Central memory CD8-positive, alpha-beta T cell (primary cell): ENCODE results near the gene WDR93.

Experiments used
- ATAC-seq: fragments of 150-1000 bp; cut with Tn5 transposase; replicated peaks from 2 replicates; pipeline ENCODE4 v1.10.0; 2022; ENCODE audit warnings: mild to moderate bottlenecking, moderate FRiP score, moderate number of reproducible peaks; ENCODE audit not compliant: poor library complexity, severe bottlenecking; ENCODE audit errors: extremely low read depth
- DNase-seq, 2 donors: peaks; one replicate each; pipeline ENCODE4 v3.0.0; 2021; ENCODE audit warnings: low spot score in 2 of 2
- H3K27ac Mint-ChIP-seq: one replicate; pipeline ENCODE4 v1.8.0; 2022; ENCODE audit warnings: low read depth, mild to moderate bottlenecking, moderate library complexity, mixed read lengths
- H3K27me3 Mint-ChIP-seq: one replicate; pipeline ENCODE4 v1.8.0; 2022; ENCODE audit warnings: mixed read lengths
- H3K36me3 Mint-ChIP-seq: one replicate; pipeline ENCODE4 v1.8.0; 2022; ENCODE audit warnings: mild to moderate bottlenecking, moderate library complexity, mixed read lengths; ENCODE audit not compliant: insufficient read depth
- H3K4me1 Mint-ChIP-seq: one replicate; pipeline ENCODE4 v1.8.0; 2022; ENCODE audit warnings: mixed read lengths
- H3K4me3 Mint-ChIP-seq: one replicate; pipeline ENCODE4 v1.8.0; 2022; ENCODE audit warnings: mild to moderate bottlenecking, moderate library complexity, mixed read lengths
- H3K9me3 Mint-ChIP-seq: one replicate; pipeline ENCODE4 v1.8.0; 2022; ENCODE audit warnings: mixed read lengths

WDR93 gene

GRCh38 chr15:89747708-89748682, 57.4 kb downstream of the WDR93 start:
- Mint-ChIP-seq H3K4me1 (no peaks in the 10 kb centered on the region), H3K27ac (no peak overlapping the region), H3K27me3 (no peaks in the 10 kb centered on the region), H3K4me3 (peak overlapping the region; percentile 78), H3K36me3 (peaks cover 4% of the 10 kb centered on the region), H3K9me3 (no peaks in the 10 kb centered on the region)
- ATAC-seq (no peak), DNase-seq (no peak)

GRCh38 chr15:89749054-89749453, 58.4 kb downstream of the WDR93 start:
- Mint-ChIP-seq H3K4me3 (peak overlapping the region; percentile 78), H3K4me1 (no peaks in the 10 kb centered on the region), H3K9me3 (no peaks in the 10 kb centered on the region), H3K36me3 (peaks cover 4% of the 10 kb centered on the region), H3K27me3 (no peaks in the 10 kb centered on the region), H3K27ac (no peak overlapping the region)
- DNase-seq (no peak), ATAC-seq (no peak)

GRCh38 chr15:89749526-89749925, 58.9 kb downstream of the WDR93 start:
- no peak for DNase-seq
- Mint-ChIP-seq H3K27ac (peak overlapping the region; percentile 67), H3K4me3 (peak overlapping the region; percentile 78), H3K36me3 (peaks cover 4% of the 10 kb centered on the region), H3K9me3 (no peaks in the 10 kb centered on the region), H3K4me1 (no peaks in the 10 kb centered on the region), H3K27me3 (peaks cover 5% of the 10 kb centered on the region)
- no peak for ATAC-seq

- peaks cover 10% of the 10 kb centered on the region for H3K27me3 Mint-ChIP-seq
- DNase-seq (no peak), ATAC-seq (no peak)
Measured at GRCh38 chr15:89749951-89750559, 59.4 kb downstream of the WDR93 start.

GRCh38 chr15:89750560-89751542, 60.2 kb downstream of the WDR93 start, which contains the start of gene MESP1:
Gene MESP1 (minus strand): TSS chr15:89751249. CDS start chr15:89751231, 18 bp downstream.
- ATAC-seq = peak; percentile 95
- H3K4me1 Mint-ChIP-seq = no peaks in the 10 kb centered on the region
- H3K27ac Mint-ChIP-seq = peak within 1 kb of the TSS; percentile 67

More at GRCh38 chr15:89749951-89750559, 59.4 kb downstream of the WDR93 start:
- H3K27ac Mint-ChIP-seq = peak overlapping the region; percentile 67
- H3K4me3 Mint-ChIP-seq = peak overlapping the region; percentile 78
- H3K36me3 Mint-ChIP-seq = peaks cover 4% of the 10 kb centered on the region
- no peaks in the 10 kb centered on the region for H3K4me1 Mint-ChIP-seq
- no peaks in the 10 kb centered on the region for H3K9me3 Mint-ChIP-seq

GRCh38 chr15:89751748-89752147, 61.1 kb downstream of the WDR93 start:
- no peak for ATAC-seq
- Mint-ChIP-seq H3K9me3 (no peaks in the 10 kb centered on the region), H3K27me3 (peaks cover 24% of the 10 kb centered on the region), H3K4me1 (no peaks in the 10 kb centered on the region), H3K36me3 (peaks cover 3% of the 10 kb centered on the region), H3K4me3 (peak overlapping the region; percentile 52), H3K27ac (no peak overlapping the region)
- DNase-seq = no peak

More at GRCh38 chr15:89750560-89751542, 60.2 kb downstream of the WDR93 start, which contains the start of gene MESP1:
- Mint-ChIP-seq H3K36me3 (peaks cover 3% of the 10 kb centered on the region), H3K27me3 (peaks cover 18% of the 10 kb centered on the region), H3K9me3 (no peaks in the 10 kb centered on the region), H3K4me3 (peak within 1 kb of the TSS; percentile 78)
- peak; percentile 74 to 76 for DNase-seq

- Mint-ChIP-seq H3K9me3 (no peaks in the 10 kb centered on the region), H3K27ac (no peak overlapping the region), H3K4me3 (no peak overlapping the region)
Measured at GRCh38 chr15:89753855-89754254, 63.2 kb downstream of the WDR93 start.

GRCh38 chr15:89754361-89755154, 63.9 kb downstream of the WDR93 start:
- H3K4me3 Mint-ChIP-seq = no peak overlapping the region
- ATAC-seq (no peak), DNase-seq (no peak)
- H3K4me1 Mint-ChIP-seq = no peaks in the 10 kb centered on the region
- no peaks in the 10 kb centered on the region for H3K9me3 Mint-ChIP-seq
- H3K27ac Mint-ChIP-seq = no peak overlapping the region
- H3K27me3 Mint-ChIP-seq = peaks cover 34% of the 10 kb centered on the region
- H3K36me3 Mint-ChIP-seq = peaks cover 3% of the 10 kb centered on the region

More at GRCh38 chr15:89753855-89754254, 63.2 kb downstream of the WDR93 start:
- Mint-ChIP-seq H3K4me1 (no peaks in the 10 kb centered on the region), H3K36me3 (peaks cover 3% of the 10 kb centered on the region), H3K27me3 (peaks cover 27% of the 10 kb centered on the region)
- DNase-seq = no peak
- ATAC-seq = no peak

- DNase-seq (no peak), ATAC-seq (no peak)
- H3K4me3 Mint-ChIP-seq = no peak overlapping the region
- H3K36me3 Mint-ChIP-seq = no peaks in the 10 kb centered on the region
- H3K27me3 Mint-ChIP-seq = peaks cover 34% of the 10 kb centered on the region
- no peak overlapping the region for H3K27ac Mint-ChIP-seq
- no peaks in the 10 kb centered on the region for H3K9me3 Mint-ChIP-seq
- no peaks in the 10 kb centered on the region for H3K4me1 Mint-ChIP-seq
Measured at GRCh38 chr15:89755701-89756100, 65.1 kb downstream of the WDR93 start.

GRCh38 chr15:89756897-89757296, 66.3 kb downstream of the WDR93 start:
- ATAC-seq (no peak), DNase-seq (no peak)
- Mint-ChIP-seq H3K9me3 (no peaks in the 10 kb centered on the region), H3K27ac (no peak overlapping the region), H3K36me3 (no peaks in the 10 kb centered on the region), H3K4me3 (no peak overlapping the region), H3K27me3 (peaks cover 34% of the 10 kb centered on the region), H3K4me1 (no peaks in the 10 kb centered on the region)

- no peaks in the 10 kb centered on the region for H3K4me1 Mint-ChIP-seq
- DNase-seq (no peak), ATAC-seq (no peak)
- H3K9me3 Mint-ChIP-seq = no peaks in the 10 kb centered on the region
- H3K4me3 Mint-ChIP-seq = no peak overlapping the region
- peaks cover 34% of the 10 kb centered on the region for H3K27me3 Mint-ChIP-seq
- H3K36me3 Mint-ChIP-seq = no peaks in the 10 kb centered on the region
- H3K27ac Mint-ChIP-seq = no peak overlapping the region
Measured at GRCh38 chr15:89758283-89758682, 67.7 kb downstream of the WDR93 start.
